NCI-H2029 (cell line): ENCODE results near the gene TMEM244.
"Not testable (repeated sequence)": the region's sequence is repeated elsewhere in the genome, so short reads cannot be mapped to it uniquely, and the experiment has no call there.

Source experiments
- DNase-seq: peaks from one replicate; lab custom pipeline; 2025; lab: John Stamatoyannopoulos, UW

Gene TMEM244

DNA sequence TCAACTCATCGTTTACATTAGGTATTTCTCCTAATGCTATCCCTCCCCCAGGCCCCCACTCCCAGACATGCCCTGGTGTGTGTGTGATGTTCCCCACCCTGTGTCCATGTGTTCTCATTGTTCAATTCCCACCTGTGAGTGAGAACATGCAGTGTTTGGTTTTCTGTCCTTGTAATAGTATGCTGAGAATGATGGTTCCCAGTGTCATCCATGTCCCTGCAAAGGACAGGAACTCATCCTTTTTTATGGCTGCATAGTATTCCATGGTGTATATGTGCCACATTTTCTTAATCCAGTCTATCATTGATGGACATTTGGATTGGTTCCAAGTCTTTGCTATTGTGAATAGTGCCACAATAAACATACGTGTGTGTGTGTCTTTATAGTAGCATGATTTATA lies 54.0 kb downstream of the TMEM244 start:
- not testable (repeated sequence) for DNase-seq

DNA sequence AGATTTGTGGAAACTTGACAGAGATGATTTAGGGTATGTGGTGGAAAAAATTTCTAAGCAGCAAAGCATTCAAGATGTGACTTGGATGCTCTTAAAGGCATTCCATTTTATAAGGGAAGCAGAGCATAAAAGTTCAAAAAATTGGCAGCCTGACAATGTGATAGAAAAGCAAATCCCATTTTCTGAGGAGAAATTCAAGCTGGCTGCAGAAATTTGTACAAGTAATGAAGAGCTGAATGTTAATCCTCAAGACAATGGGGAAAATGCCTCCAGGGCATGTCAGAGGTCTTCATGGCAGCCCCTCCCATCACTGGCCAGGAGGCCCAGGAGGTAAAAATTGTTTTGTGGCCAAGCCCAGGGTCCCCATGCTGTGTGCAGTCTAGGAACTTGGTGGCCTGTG lies 58.2 kb downstream of the TMEM244 start:
- DNase-seq, result not testable (repeated sequence)

DNA sequence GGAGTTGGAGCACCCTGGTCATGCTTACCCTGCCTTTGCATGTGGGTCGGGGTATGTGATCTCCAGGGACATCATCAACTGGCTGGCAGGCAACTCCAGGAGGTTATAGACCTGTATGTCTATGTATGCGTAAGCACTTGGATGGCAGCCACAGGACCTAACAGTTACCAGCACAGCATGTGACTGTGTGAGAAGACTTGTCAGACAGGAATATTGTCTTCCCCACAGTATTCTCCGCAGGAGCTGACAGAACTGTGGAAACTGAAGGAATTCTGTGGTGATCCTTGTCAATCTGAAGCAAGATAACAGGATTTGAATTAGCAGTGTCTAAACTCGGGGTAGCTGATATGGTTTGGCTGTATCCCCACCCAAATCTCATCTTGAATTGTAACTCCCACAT lies 59.2 kb downstream of the TMEM244 start:
- DNase-seq, result no peak

- no peak for DNase-seq
Measured at GRCh38 chr6:129795261-129795660, 65.9 kb downstream of the TMEM244 start.

DNA sequence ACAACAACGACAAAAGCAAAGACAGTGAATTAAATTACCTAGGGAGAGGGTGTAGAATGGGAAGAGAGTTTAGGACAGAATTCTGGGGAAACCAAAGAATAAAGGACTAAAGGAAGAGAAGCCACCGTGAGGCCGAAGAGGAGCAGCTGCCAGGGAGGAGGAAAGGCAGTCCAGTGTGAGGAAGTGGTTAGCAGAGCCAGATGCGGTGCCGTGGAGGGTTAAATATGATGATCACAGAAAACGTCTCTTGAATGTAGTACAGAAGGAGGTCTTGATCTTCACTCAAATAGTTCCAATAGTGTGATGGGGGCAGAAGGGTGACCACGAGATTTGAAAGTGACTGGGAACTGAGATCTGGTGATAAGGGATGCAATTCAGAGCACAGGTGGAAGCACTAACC lies 67.7 kb downstream of the TMEM244 start:
- DNase-seq, result no peak

- DNase-seq, result no peak
Measured at GRCh38 chr6:129792049-129792448, 69.1 kb downstream of the TMEM244 start.

GRCh38 chr6:129790785-129791184 lies 70.3 kb downstream of the TMEM244 start:
- no peak for DNase-seq

DNA sequence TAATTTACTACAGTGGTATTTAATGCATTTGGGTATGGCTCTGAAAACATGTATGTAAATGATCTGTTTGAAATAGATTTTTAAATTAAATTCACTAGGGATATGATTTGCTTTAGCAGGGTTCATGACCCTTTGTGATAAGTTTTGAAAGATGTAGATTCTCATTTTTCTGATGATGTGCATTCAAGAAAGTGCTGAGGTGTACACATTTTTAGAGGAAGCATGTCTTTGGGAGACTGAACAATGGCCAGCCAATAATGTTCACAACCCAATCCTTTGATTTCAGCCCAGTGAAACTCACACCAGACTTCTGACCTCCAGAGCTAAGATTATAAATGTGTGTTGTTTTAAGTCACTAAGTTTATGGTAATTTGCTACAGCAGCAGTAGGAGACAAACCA lies 71.1 kb downstream of the TMEM244 start:
- no peak for DNase-seq

DNA sequence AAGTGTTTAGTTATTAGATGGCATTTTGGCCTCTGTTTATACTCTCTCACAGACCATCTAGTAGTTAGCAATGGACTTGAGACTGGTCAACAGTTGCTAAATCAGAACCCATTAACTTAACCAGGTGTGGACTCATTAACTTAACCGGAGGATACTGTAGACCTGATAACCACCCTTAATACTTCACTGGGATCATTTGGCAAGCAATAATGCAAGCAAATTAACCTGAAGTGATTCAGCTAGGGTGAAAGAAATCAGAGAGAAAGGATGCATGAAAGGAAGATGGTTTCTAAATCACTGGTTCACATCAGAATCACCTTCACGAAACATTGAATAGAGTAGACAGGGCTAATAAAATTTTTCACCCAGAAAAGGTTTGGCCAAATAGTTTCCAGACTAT lies 73.3 kb downstream of the TMEM244 start:
- DNase-seq, result no peak

DNA sequence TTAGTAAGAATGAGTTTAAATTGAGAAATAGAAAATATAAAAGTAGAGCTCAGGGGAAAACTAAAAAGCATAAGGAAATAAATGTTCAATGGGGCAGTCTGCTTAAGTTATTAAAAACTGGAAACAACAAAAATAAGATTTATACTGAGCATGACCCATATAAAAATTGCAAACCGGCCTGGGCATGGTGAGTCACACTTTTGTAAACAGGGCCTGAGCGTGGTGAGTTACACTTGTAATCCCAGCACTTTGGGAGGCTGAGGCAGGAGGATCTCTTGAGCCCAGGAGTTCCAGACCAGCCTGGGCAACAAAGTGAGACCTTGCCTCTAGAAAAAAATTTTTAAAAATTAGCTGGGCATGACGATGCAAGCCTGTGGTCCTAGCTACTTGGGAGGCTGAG lies 74.6 kb downstream of the TMEM244 start:
- DNase-seq, result no peak

GRCh38 chr6:129785756-129786135 lies 75.4 kb downstream of the TMEM244 start:
- DNase-seq, result no peak

DNA sequence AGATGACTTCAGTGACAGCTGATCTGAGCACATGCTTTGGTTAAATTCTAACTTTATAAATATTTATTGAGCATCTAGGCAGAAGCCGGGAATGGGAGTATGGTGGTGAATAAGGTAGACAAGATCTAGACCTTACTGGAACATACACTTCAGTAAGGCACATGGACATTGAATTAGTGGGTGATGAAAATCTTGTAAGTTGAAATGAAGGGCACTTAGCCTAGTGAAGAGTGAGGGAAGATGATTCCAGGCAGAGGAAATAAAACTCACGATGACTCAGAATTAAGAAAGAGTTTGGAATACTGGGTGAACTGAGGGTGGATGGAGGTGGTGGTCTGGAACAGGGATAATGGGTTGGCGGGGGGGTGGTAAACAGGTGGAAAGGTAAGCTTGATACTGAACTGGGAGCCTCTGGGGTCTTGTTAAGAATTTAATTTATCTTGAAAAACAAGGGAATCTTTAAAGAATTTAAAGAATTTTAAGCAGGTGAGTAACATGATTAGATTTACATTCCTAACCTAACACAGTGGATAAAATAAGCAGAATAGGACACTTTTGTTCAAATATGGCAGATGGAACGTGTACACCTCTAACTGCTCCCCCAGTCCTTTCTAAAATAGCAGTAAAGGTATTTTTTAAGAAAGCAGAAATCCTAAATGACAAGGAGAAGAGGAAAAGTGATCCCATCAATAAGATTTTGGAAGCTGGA lies 75.9 kb downstream of the TMEM244 start:
- DNase-seq, result no peak
